ENCODE measurements around the gene FHOD3.

DNA sequence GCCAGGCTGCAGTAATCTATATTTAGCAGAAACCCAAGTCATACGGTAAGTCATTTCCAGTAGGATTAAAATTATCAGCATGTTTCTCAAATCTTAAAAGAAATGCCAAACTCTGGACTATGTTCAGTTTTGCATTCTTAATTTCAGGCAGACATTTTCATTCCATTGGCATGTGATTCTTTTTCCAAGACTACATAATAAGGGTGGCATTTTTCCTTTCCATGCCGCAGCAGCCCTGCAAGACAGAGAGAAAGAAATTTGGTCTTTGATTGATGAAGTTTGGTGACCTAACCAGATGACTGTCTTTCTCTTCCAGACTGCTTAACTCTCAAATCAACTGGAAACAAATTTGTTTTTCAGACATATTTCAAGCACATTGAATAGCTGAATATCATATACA, 118.1 kb downstream of the FHOD3 start:
- TF ChIP-seq, protein P1, sequence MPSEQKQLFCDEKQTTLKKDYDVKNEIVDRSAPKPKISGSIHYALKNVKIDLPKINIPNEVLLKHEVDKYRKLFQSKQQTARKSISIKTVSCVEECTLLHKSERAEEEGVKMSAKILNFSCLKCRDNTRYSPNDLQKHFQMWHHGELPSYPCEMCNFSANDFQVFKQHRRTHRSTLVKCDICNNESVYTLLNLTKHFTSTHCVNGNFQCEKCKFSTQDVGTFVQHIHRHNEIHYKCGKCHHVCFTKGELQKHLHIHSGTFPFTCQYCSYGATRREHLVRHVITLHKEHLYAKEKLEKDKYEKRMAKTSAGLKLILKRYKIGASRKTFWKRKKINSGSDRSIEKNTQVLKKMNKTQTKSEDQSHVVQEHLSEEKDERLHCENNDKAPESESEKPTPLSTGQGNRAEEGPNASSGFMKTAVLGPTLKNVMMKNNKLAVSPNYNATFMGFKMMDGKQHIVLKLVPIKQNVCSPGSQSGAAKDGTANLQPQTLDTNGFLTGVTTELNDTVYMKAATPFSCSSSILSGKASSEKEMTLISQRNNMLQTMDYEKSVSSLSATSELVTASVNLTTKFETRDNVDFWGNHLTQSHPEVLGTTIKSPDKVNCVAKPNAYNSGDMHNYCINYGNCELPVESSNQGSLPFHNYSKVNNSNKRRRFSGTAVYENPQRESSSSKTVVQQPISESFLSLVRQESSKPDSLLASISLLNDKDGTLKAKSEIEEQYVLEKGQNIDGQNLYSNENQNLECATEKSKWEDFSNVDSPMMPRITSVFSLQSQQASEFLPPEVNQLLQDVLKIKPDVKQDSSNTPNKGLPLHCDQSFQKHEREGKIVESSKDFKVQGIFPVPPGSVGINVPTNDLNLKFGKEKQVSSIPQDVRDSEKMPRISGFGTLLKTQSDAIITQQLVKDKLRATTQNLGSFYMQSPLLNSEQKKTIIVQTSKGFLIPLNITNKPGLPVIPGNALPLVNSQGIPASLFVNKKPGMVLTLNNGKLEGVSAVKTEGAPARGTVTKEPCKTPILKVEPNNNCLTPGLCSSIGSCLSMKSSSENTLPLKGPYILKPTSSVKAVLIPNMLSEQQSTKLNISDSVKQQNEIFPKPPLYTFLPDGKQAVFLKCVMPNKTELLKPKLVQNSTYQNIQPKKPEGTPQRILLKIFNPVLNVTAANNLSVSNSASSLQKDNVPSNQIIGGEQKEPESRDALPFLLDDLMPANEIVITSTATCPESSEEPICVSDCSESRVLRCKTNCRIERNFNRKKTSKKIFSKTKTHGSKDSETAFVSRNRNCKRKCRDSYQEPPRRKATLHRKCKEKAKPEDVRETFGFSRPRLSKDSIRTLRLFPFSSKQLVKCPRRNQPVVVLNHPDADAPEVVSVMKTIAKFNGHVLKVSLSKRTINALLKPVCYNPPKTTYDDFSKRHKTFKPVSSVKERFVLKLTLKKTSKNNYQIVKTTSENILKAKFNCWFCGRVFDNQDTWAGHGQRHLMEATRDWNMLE (tag by site-specific recombination; conservative IDR thresholded peaks at IDR 0.05; ENCODE audit: low read depth): no peak
- TF ChIP-seq KLF7 (tag by site-specific recombination; IDR thresholded peaks at IDR 0.05; ENCODE audit: borderline replicate concordance) (no peak), FEZF1 (tag by site-specific recombination; IDR thresholded peaks at IDR 0.05) (no peak), YY1 (tag by site-specific recombination; IDR thresholded peaks at IDR 0.05) (no peak), ZNF121 (tag by site-specific recombination; IDR thresholded peaks at IDR 0.05) (no peak), ZNF138 (tag by site-specific recombination; IDR thresholded peaks at IDR 0.05; ENCODE audit: borderline replicate concordance) (no peak), ZNF221 (tag by site-specific recombination; IDR thresholded peaks at IDR 0.05; ENCODE audit: borderline replicate concordance) (no peak), ZNF785 (tag by site-specific recombination; IDR thresholded peaks at IDR 0.05) (no peak), ZSCAN30 (tag by site-specific recombination; IDR thresholded peaks at IDR 0.05) (no peak), ZNF391 (tag by site-specific recombination; IDR thresholded peaks at IDR 0.05; ENCODE audit: borderline replicate concordance, low read depth) (no peak)
- TF ChIP-seq, protein P2, sequence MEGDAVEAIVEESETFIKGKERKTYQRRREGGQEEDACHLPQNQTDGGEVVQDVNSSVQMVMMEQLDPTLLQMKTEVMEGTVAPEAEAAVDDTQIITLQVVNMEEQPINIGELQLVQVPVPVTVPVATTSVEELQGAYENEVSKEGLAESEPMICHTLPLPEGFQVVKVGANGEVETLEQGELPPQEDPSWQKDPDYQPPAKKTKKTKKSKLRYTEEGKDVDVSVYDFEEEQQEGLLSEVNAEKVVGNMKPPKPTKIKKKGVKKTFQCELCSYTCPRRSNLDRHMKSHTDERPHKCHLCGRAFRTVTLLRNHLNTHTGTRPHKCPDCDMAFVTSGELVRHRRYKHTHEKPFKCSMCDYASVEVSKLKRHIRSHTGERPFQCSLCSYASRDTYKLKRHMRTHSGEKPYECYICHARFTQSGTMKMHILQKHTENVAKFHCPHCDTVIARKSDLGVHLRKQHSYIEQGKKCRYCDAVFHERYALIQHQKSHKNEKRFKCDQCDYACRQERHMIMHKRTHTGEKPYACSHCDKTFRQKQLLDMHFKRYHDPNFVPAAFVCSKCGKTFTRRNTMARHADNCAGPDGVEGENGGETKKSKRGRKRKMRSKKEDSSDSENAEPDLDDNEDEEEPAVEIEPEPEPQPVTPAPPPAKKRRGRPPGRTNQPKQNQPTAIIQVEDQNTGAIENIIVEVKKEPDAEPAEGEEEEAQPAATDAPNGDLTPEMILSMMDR (tag by site-specific recombination; IDR thresholded peaks at IDR 0.05): no peak
- TF ChIP-seq, protein P3, sequence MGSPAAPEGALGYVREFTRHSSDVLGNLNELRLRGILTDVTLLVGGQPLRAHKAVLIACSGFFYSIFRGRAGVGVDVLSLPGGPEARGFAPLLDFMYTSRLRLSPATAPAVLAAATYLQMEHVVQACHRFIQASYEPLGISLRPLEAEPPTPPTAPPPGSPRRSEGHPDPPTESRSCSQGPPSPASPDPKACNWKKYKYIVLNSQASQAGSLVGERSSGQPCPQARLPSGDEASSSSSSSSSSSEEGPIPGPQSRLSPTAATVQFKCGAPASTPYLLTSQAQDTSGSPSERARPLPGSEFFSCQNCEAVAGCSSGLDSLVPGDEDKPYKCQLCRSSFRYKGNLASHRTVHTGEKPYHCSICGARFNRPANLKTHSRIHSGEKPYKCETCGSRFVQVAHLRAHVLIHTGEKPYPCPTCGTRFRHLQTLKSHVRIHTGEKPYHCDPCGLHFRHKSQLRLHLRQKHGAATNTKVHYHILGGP (tag by site-specific recombination; IDR thresholded peaks at IDR 0.05): no peak
